Left ventricle myocardium inferior (tissue), 1 donor: ENCODE results near the gene CPNE8. TPM values are rescaled to one million over a fixed set of nuclear protein-coding genes. Genes with fewer than 3 reads are reported as not detected.

Experiments
- DNase-seq: peaks from one replicate; pipeline ENCODE4 v3.0.0-alpha.2; 2020
- H3K27ac ChIP-seq: fragments of 200-600 bp; replicated peaks from 2 replicates; pipeline ENCODE4 v1.8.0; 2021
- H3K27me3 ChIP-seq: fragments of 200-600 bp; 2 replicates; pipeline ENCODE4 v1.8.0; 2021; ENCODE audit warnings: low read depth
- H3K36me3 ChIP-seq: fragments of 200-600 bp; 2 replicates; pipeline ENCODE4 v1.8.0; 2021
- H3K4me1 ChIP-seq: fragments of 200-600 bp; 2 replicates; pipeline ENCODE4 v1.8.0; 2021
- H3K4me3 ChIP-seq: fragments of 200-600 bp; 2 replicates; pipeline ENCODE4 v1.8.0; 2021; ENCODE audit warnings: mild to moderate bottlenecking, moderate library complexity
- H3K9me3 ChIP-seq: fragments of 200-600 bp; replicated peaks from 2 replicates; pipeline ENCODE4 v1.8.0; 2021
- CTCF ChIP-seq: fragments of 200-600 bp; IDR thresholded peaks from 2 replicates; pipeline ENCODE4 v1.8.0; 2021; ENCODE audit warnings: antibody characterized with exemption, mild to moderate bottlenecking, borderline replicate concordance
- intact Hi-C: fragments of 100-400 bp; cut with micrococcal nuclease; formaldehyde crosslinking; loops from one replicate; pipeline ENCODE4 v1.11.0; 2022
- total RNA-seq: library from RNA; stranded (reverse); fragmentation: NEBNext Ultra II Directional; extraction: Animal tissue kit (Norgen Biotek cat#: 25700); gene quantifications from one replicate; pipeline ENCODE4 v1.2.1, GENCODE V29; 2021
- donor health status: DM: no; HTN: yes; CAD: no; lungs with severe emphysema.

The CPNE8 gene
- total RNA-seq, 1 donor from 2014 or later, result 7.2 TPM

GRCh38 chr12:38690646-38691045 lies 214.7 kb downstream of the CPNE8 start:
- Histone ChIP-seq H3K4me3 (no peak overlapping the region), H3K4me1 (no peaks in the 10 kb centered on the region), H3K27ac (no peak overlapping the region), H3K27me3 (no peaks in the 10 kb centered on the region), H3K36me3 (peaks cover 22% of the 10 kb centered on the region), H3K9me3 (peaks cover 16% of the 10 kb centered on the region)
- intact Hi-C loops, result no loop called here
- no peak for DNase-seq
- no peak for TF ChIP-seq CTCF

- Histone ChIP-seq H3K9me3 (peaks cover 16% of the 10 kb centered on the region), H3K4me3 (no peak overlapping the region), H3K36me3 (peaks cover 27% of the 10 kb centered on the region), H3K27me3 (no peaks in the 10 kb centered on the region), H3K4me1 (no peaks in the 10 kb centered on the region), H3K27ac (no peak overlapping the region)
- no peak for DNase-seq
- no peak for TF ChIP-seq CTCF
- intact Hi-C loops, result no loop called here
Measured at GRCh38 chr12:38689704-38690103, 215.7 kb downstream of the CPNE8 start.

- Histone ChIP-seq H3K27me3 (no peaks in the 10 kb centered on the region), H3K36me3 (peaks cover 32% of the 10 kb centered on the region), H3K4me3 (no peak overlapping the region), H3K4me1 (no peaks in the 10 kb centered on the region), H3K27ac (no peak overlapping the region), H3K9me3 (peaks cover 16% of the 10 kb centered on the region)
- intact Hi-C loops, result no loop called here
- TF ChIP-seq CTCF, result no peak
- no peak for DNase-seq
Measured at GRCh38 chr12:38689195-38689594, 216.2 kb downstream of the CPNE8 start.

- intact Hi-C loops, result no loop called here
- no peaks in the 10 kb centered on the region for H3K27me3 ChIP-seq
- DNase-seq, result no peak
- H3K27ac ChIP-seq, result no peak overlapping the region
- H3K9me3 ChIP-seq, result peaks cover 12% of the 10 kb centered on the region
- H3K36me3 ChIP-seq, result peaks cover 31% of the 10 kb centered on the region
- TF ChIP-seq CTCF, result no peak
- no peak overlapping the region for H3K4me3 ChIP-seq
- H3K4me1 ChIP-seq, result no peaks in the 10 kb centered on the region
Measured at GRCh38 chr12:38682521-38682920, 222.9 kb downstream of the CPNE8 start.

GRCh38 chr12:38669530-38669929 lies 235.9 kb downstream of the CPNE8 start:
- Histone ChIP-seq H3K9me3 (no peaks in the 10 kb centered on the region), H3K27ac (no peak overlapping the region), H3K4me3 (no peak overlapping the region), H3K36me3 (peaks cover 20% of the 10 kb centered on the region), H3K4me1 (no peaks in the 10 kb centered on the region), H3K27me3 (no peaks in the 10 kb centered on the region)
- no peak for TF ChIP-seq CTCF
- intact Hi-C loops, result no loop called here
- DNase-seq, result no peak

- intact Hi-C loops, result no loop called here
- peaks cover 17% of the 10 kb centered on the region for H3K36me3 ChIP-seq
- no peak for TF ChIP-seq CTCF
- H3K27ac ChIP-seq, result no peak overlapping the region
- no peak overlapping the region for H3K4me3 ChIP-seq
- no peaks in the 10 kb centered on the region for H3K9me3 ChIP-seq
- no peak for DNase-seq
- H3K4me1 ChIP-seq, result no peaks in the 10 kb centered on the region
- H3K27me3 ChIP-seq, result no peaks in the 10 kb centered on the region
Measured at GRCh38 chr12:38669081-38669480, 236.3 kb downstream of the CPNE8 start.
